NCI-H1105 treated with DMSO at 0.1 percent for 48 hours (cell line): ENCODE data around the gene ROR1.
A peak's percentile ranks its signal among the peaks of the same experiment; 100 is the strongest.
"Not testable (repeated sequence)": the region's sequence is repeated elsewhere in the genome, so short reads cannot be mapped to it uniquely, and the experiment has no call there.

Source experiments
- DNase-seq: peaks from one replicate; lab custom pipeline; 2025; lab: John Stamatoyannopoulos, UW

Gene ROR1

GRCh38 chr1:63758791-63759190 is 15.0 kb upstream of the ROR1 start:
- DNase-seq: peak; percentile 86

- DNase-seq: no peak
These were observed 14.0 kb upstream of the ROR1 start for GRCh38 chr1:63759778-63760177.

- no peak for DNase-seq
These were observed 3.4 kb upstream of the ROR1 start for GRCh38 chr1:63770381-63770780.

- DNase-seq: no peak
These were observed 1.6 kb upstream of the ROR1 start for GRCh38 chr1:63772201-63772600.

- DNase-seq: no peak
These were observed 941 bp upstream of the ROR1 start for GRCh38 chr1:63772876-63773275.

GRCh38 chr1:63773496-63773814 is 362 bp upstream of the ROR1 start:
- no peak for DNase-seq

GRCh38 chr1:63774617-63775417 is 1.0 kb downstream of the ROR1 start:
- DNase-seq: peak; percentile 17

- DNase-seq: peak; percentile 49
These were observed 1.8 kb downstream of the ROR1 start for GRCh38 chr1:63775418-63776127.

GRCh38 chr1:63777286-63777685 is 3.5 kb downstream of the ROR1 start:
- DNase-seq: no peak

GRCh38 chr1:63777965-63778880 is 4.4 kb downstream of the ROR1 start:
- DNase-seq: no peak

- peak; percentile 13 for DNase-seq
These were observed 5.8 kb downstream of the ROR1 start for GRCh38 chr1:63779338-63780211.

GRCh38 chr1:63780565-63780964 is 6.7 kb downstream of the ROR1 start:
- DNase-seq: no peak

- no peak for DNase-seq
These were observed 9.2 kb downstream of the ROR1 start for GRCh38 chr1:63782982-63783381.

- no peak for DNase-seq
These were observed 10.3 kb downstream of the ROR1 start for GRCh38 chr1:63784083-63784482.

- DNase-seq: no peak
These were observed 10.9 kb downstream of the ROR1 start for GRCh38 chr1:63784489-63785390.

- not testable (repeated sequence) for DNase-seq
These were observed 13.5 kb downstream of the ROR1 start for GRCh38 chr1:63787270-63787669.

- no peak for DNase-seq
These were observed 14.1 kb downstream of the ROR1 start for GRCh38 chr1:63787875-63788274.

GRCh38 chr1:63789856-63790605 is 16.2 kb downstream of the ROR1 start:
- no peak for DNase-seq

GRCh38 chr1:63790989-63791388 is 17.2 kb downstream of the ROR1 start:
- no peak for DNase-seq

GRCh38 chr1:63792152-63792551 is 18.3 kb downstream of the ROR1 start:
- DNase-seq: no peak
